ENCODE results near the gene TMEFF2. TPM values are rescaled to one million over a fixed set of nuclear protein-coding genes. Genes with fewer than 3 reads are reported as not detected.

TMEFF2 gene
- total RNA-seq, 4 donors from 2014 or later, result 0.27 to 0.32 TPM; not detected in 2

GRCh38 chr2:191946471-191947182 lies 248.1 kb downstream of the TMEFF2 start:
- TF ChIP-seq EP300 (IDR thresholded peaks at IDR 0.05; ENCODE audit: low read depth), result no peak
- TF ChIP-seq CTCF (IDR thresholded peaks at IDR 0.05), result no peak
- TF ChIP-seq POLR2A (IDR thresholded peaks at IDR 0.05), result no peak
- no peak for TF ChIP-seq POLR2AphosphoS5 (IDR thresholded peaks at IDR 0.05)
- Histone ChIP-seq H3K27me3 (no peaks in the 10 kb centered on the region), H3K9me3 (no peaks in the 10 kb centered on the region), H3K27ac (no peak overlapping the region), H3K4me1 (peaks cover 0 to 10% (median 1%) of the 10 kb centered on the region in 4 donors), H3K36me3 (no peaks in the 10 kb centered on the region), H3K4me3 (no peak overlapping the region)
- WGBS, 2 donors (ENCODE audit: low coverage in 1 of 2), result 15 to 25% methylated on average over 2 of the region's 2 CpGs
- in situ Hi-C loops (cut with MboI; ENCODE audit: low pct_ligation_motif_present in 1 of 4, low pct_unique_long_range_greater_than_20kb in 1 of 4, low sequenced_read_pairs in 3 of 4) (no loop called here), intact Hi-C loops (cut with DNase I; ENCODE audit: low total_unique reads) (no loop called here)
- DNase-seq, result no peak

- intact Hi-C loops (cut with DNase I; ENCODE audit: low total_unique reads), result no loop called here
- in situ Hi-C loops (cut with MboI; ENCODE audit: low pct_ligation_motif_present in 1 of 4, low pct_unique_long_range_greater_than_20kb in 1 of 4, low sequenced_read_pairs in 3 of 4), result no loop called here
- Histone ChIP-seq H3K9me3 (no peaks in the 10 kb centered on the region), H3K4me3 (no peak overlapping the region), H3K4me1 (peaks cover 0 to 10% (median 1%) of the 10 kb centered on the region in 4 donors), H3K27me3 (no peaks in the 10 kb centered on the region), H3K27ac (no peak overlapping the region), H3K36me3 (no peaks in the 10 kb centered on the region)
- DNase-seq, result no peak
- WGBS, 2 donors (ENCODE audit: low coverage in 1 of 2), result 63 to 90% methylated on average over 1 of the region's 1 CpG
- TF ChIP-seq POLR2AphosphoS5 (IDR thresholded peaks at IDR 0.05) (no peak), EP300 (IDR thresholded peaks at IDR 0.05; ENCODE audit: low read depth) (no peak), CTCF (IDR thresholded peaks at IDR 0.05) (no peak), POLR2A (IDR thresholded peaks at IDR 0.05) (no peak)
Observed at GRCh38 chr2:191945623-191946022, 249.1 kb downstream of the TMEFF2 start.

- in situ Hi-C loops (cut with MboI; ENCODE audit: low pct_ligation_motif_present in 1 of 4, low pct_unique_long_range_greater_than_20kb in 1 of 4, low sequenced_read_pairs in 3 of 4) (no loop called here), intact Hi-C loops (cut with DNase I; ENCODE audit: low total_unique reads) (no loop called here)
- TF ChIP-seq POLR2A (IDR thresholded peaks at IDR 0.05) (no peak), CTCF (IDR thresholded peaks at IDR 0.05) (no peak), EP300 (IDR thresholded peaks at IDR 0.05; ENCODE audit: low read depth) (no peak), POLR2AphosphoS5 (IDR thresholded peaks at IDR 0.05) (no peak)
- Histone ChIP-seq H3K27me3 (no peaks in the 10 kb centered on the region), H3K4me3 (no peak overlapping the region), H3K4me1 (peaks cover 0 to 10% (median 1%) of the 10 kb centered on the region in 4 donors), H3K27ac (peak overlapping the region; percentile 30 to 63 (median 62)), H3K36me3 (no peaks in the 10 kb centered on the region), H3K9me3 (no peaks in the 10 kb centered on the region)
- no peak for DNase-seq
- WGBS, 2 donors (ENCODE audit: low coverage in 1 of 2), result 86 to 88% methylated on average over 2 of the region's 2 CpGs
Observed at GRCh38 chr2:191942739-191943103, 252.0 kb downstream of the TMEFF2 start.

- H3K9me3 ChIP-seq, result no peaks in the 10 kb centered on the region
- 46 to 67% methylated on average over 3 of the region's 3 CpGs for WGBS, 2 donors (ENCODE audit: low coverage in 1 of 2)
- H3K4me3 ChIP-seq, result no peak overlapping the region
- TF ChIP-seq CTCF (IDR thresholded peaks at IDR 0.05) (no peak), EP300 (IDR thresholded peaks at IDR 0.05; ENCODE audit: low read depth) (no peak), POLR2AphosphoS5 (IDR thresholded peaks at IDR 0.05) (no peak), POLR2A (IDR thresholded peaks at IDR 0.05) (no peak)
- H3K36me3 ChIP-seq, result no peaks in the 10 kb centered on the region
- H3K4me1 ChIP-seq, result peaks cover 0 to 10% (median 1%) of the 10 kb centered on the region in 4 donors
- H3K27ac ChIP-seq, result peak overlapping the region in 3 of 4 donors; percentile 61 to 63 (median 62)
- no peaks in the 10 kb centered on the region for H3K27me3 ChIP-seq
- DNase-seq, result no peak
- in situ Hi-C loops (cut with MboI; ENCODE audit: low pct_ligation_motif_present in 1 of 4, low pct_unique_long_range_greater_than_20kb in 1 of 4, low sequenced_read_pairs in 3 of 4), result no loop called here
- intact Hi-C loops (cut with DNase I; ENCODE audit: low total_unique reads), result no loop called here
Observed at GRCh38 chr2:191942090-191942738, 252.5 kb downstream of the TMEFF2 start.
